Measurements from ENCODE around the gene PRG3. TPM values are rescaled to one million over a fixed set of nuclear protein-coding genes. Genes with fewer than 3 reads are reported as not detected.

The PRG3 gene
- total and polyA plus RNA-seq, 12 donors = not detected

DNA sequence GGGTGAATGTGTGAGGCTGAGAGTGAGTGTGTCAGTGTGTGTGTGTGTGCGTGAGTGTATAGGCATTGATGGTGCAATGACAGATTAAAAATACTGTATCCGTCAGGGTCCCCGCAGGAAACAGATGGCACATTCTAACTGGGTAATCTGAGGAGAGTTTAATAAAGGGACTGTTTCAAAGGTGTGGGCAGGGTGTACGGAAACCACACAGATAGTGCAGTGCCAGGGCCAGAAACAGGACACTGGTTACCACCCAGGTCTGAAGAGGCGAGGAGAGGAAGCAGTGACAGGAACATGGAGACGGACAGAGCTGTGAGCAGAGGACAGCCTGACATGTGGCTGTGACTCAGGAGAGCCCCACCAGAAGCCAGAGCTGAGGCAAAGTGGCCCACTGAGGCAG is 26.3 kb downstream of the PRG3 start:
- 67 to 86% (median 79%) methylated on average over 6 of the region's 6 CpGs for WGBS, 4 donors
- no peak for DNase-seq
- Histone ChIP-seq H3K4me3 (no peak overlapping the region), H3K4me1 (replicated peaks in 1 of 2) (no peaks in the 10 kb centered on the region), H3K27ac (no peak overlapping the region), H3K9me3 (replicated peaks in 1 of 3) (no peaks in the 10 kb centered on the region), H3K27me3 (no peaks in the 10 kb centered on the region), H3K36me3 (replicated peaks in 1 of 2) (no peaks in the 10 kb centered on the region)
- intact Hi-C loops (cut with DNase I) = loop anchor here in 1 of 2 donors (10.0 kb wide), 1 partner anchor 170 kb away; no protein-coding TSS in a partner anchor
- TF ChIP-seq, protein P1, sequence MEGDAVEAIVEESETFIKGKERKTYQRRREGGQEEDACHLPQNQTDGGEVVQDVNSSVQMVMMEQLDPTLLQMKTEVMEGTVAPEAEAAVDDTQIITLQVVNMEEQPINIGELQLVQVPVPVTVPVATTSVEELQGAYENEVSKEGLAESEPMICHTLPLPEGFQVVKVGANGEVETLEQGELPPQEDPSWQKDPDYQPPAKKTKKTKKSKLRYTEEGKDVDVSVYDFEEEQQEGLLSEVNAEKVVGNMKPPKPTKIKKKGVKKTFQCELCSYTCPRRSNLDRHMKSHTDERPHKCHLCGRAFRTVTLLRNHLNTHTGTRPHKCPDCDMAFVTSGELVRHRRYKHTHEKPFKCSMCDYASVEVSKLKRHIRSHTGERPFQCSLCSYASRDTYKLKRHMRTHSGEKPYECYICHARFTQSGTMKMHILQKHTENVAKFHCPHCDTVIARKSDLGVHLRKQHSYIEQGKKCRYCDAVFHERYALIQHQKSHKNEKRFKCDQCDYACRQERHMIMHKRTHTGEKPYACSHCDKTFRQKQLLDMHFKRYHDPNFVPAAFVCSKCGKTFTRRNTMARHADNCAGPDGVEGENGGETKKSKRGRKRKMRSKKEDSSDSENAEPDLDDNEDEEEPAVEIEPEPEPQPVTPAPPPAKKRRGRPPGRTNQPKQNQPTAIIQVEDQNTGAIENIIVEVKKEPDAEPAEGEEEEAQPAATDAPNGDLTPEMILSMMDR (IDR thresholded peaks at IDR 0.05) = no peak
- no peak for TF ChIP-seq POLR2A (IDR thresholded peaks at IDR 0.05)

DNA sequence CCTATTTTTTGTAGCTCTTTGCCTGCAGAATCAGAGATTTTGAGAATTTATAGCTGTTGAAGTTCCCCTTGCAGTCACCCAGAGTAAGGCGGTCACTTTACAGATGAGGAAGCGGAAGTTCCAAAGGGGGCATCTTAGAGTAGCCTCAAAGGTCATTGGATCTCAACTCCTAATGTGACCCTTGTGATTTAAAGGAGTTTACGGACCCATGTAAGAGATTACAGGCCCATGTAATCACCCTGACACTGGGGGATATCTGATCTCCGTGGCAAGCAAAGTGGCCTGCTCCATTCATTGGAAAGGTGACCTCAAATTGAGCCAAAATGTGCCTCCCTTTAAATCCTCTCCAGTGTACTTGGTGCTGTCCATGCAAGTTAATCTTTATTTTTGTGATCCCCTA is 27.1 kb downstream of the PRG3 start:
- 74 to 82% (median 81%) methylated on average over 4 of the region's 4 CpGs for WGBS, 4 donors
- Histone ChIP-seq H3K27me3 (no peaks in the 10 kb centered on the region), H3K9me3 (replicated peaks in 1 of 3) (no peaks in the 10 kb centered on the region), H3K4me1 (replicated peaks in 1 of 2) (no peaks in the 10 kb centered on the region), H3K4me3 (no peak overlapping the region), H3K36me3 (replicated peaks in 1 of 2) (no peaks in the 10 kb centered on the region), H3K27ac (no peak overlapping the region)
- no peak for DNase-seq
- intact Hi-C loops (cut with DNase I) = loop anchor here in 1 of 2 donors (10.0 kb wide), 1 partner anchor 171 kb away; no protein-coding TSS in a partner anchor
- TF ChIP-seq POLR2A (IDR thresholded peaks at IDR 0.05) = no peak
- TF ChIP-seq, protein P1 (IDR thresholded peaks at IDR 0.05) = no peak

DNA sequence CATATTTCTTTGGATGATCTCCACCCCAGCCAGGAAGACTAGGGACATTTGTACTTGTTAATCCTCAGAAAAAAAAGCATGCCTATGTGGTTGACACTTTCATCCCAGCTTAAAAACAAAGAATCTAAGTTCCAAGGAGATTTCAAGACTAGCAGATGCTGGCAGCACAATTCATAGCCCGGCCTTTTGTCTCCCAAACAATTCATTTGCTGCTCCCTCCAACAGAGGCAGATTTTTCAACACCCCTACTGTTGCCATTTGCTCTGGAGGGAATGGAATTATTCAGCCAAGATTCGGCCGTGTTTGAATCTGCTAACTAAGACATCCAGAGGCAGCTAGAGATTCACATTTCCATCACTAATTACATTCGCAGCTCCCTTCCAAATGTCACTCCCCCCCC is 27.5 kb downstream of the PRG3 start:
- intact Hi-C loops (cut with DNase I) = loop anchor here in 1 of 2 donors (10.0 kb wide), 1 partner anchor 171 kb away; no protein-coding TSS in a partner anchor
- no peak overlapping the region for H3K27ac ChIP-seq
- TF ChIP-seq, protein P1 (IDR thresholded peaks at IDR 0.05) = no peak
- no peak for TF ChIP-seq POLR2A (IDR thresholded peaks at IDR 0.05)
- WGBS, 4 donors = 60 to 81% (median 61%) methylated on average over 4 of the region's 4 CpGs
- no peak overlapping the region for H3K4me3 ChIP-seq
- no peak for DNase-seq
- no peaks in the 10 kb centered on the region for H3K36me3 ChIP-seq (replicated peaks in 1 of 2)
- no peaks in the 10 kb centered on the region for H3K9me3 ChIP-seq (replicated peaks in 1 of 3)
- no peaks in the 10 kb centered on the region for H3K4me1 ChIP-seq (replicated peaks in 1 of 2)
- no peaks in the 10 kb centered on the region for H3K27me3 ChIP-seq

DNA sequence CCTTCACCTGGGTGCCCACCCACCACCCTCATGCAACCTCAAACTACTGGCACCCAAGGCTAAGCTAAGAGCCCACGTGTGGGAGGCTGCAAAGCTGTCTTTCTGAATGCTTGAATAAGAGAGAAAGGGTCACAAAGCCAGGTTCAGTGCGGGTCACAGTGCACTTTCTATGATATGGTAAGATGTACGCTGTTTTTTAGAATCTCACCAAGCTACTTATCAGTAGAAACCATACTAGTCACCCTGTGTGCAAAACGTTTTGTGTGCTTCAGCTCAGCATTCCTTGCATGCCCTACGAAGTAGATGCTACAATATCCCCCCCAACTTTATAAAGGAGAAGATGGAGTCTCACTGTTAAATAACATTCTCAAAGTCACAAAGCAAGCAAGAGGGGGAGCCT is 27.9 kb downstream of the PRG3 start:
- Histone ChIP-seq H3K9me3 (replicated peaks in 1 of 3) (no peaks in the 10 kb centered on the region), H3K27me3 (no peaks in the 10 kb centered on the region), H3K4me3 (no peak overlapping the region), H3K4me1 (replicated peaks in 1 of 2) (no peaks in the 10 kb centered on the region), H3K27ac (no peak overlapping the region), H3K36me3 (replicated peaks in 1 of 2) (no peaks in the 10 kb centered on the region)
- WGBS, 4 donors = 65 to 72% (median 70%) methylated on average over 5 of the region's 5 CpGs
- intact Hi-C loops (cut with DNase I) = loop anchor here in 1 of 2 donors (10.0 kb wide), 1 partner anchor 172 kb away; no protein-coding TSS in a partner anchor
- DNase-seq = no peak
- no peak for TF ChIP-seq POLR2A (IDR thresholded peaks at IDR 0.05)
- TF ChIP-seq, protein P1 (IDR thresholded peaks at IDR 0.05) = no peak
